Measurements from ENCODE around the gene SRP14. TPM values are rescaled to one million over a fixed set of nuclear protein-coding genes. Genes with fewer than 3 reads are reported as not detected.

SRP14 gene
- total RNA-seq, 1 experiment from 2014 or later, result 200 TPM

GRCh38 chr15:40010686-40011085, 28.3 kb downstream of the SRP14 start:
- H2BK12ac ChIP-seq (ENCODE audit: insufficient read length, low read depth, low read length), result no peak overlapping the region
- no peak overlapping the region for H3K4ac ChIP-seq (ENCODE audit: low read depth, low read length)
- no peaks in the 10 kb centered on the region for H3K79me1 ChIP-seq (ENCODE audit: insufficient read depth, low read depth, low read length, poor library complexity, severe bottlenecking)
- no peak overlapping the region for H3K27ac ChIP-seq (ENCODE audit: insufficient read length, low read depth, low read length)
- H3K18ac ChIP-seq (ENCODE audit: insufficient read length, low read depth, low read length), result no peak overlapping the region
- WGBS (ENCODE audit: extremely low coverage, insufficient read length, low lambda C conversion rate), result no CpG with 5 or more reads among the region's 4 CpGs
- no peaks in the 10 kb centered on the region for H3K23me2 ChIP-seq (ENCODE audit: insufficient read length, low read depth, low read length, poor library complexity, severe bottlenecking)
- H3K9me3 ChIP-seq (ENCODE audit: control insufficient read depth, low read depth, low read length), result peaks cover 42% of the 10 kb centered on the region
- H2BK5ac ChIP-seq (ENCODE audit: insufficient read length, low read length), result no peak overlapping the region
- H3K36me3 Mint-ChIP-seq (ENCODE audit: insufficient read depth in 1 of 3, low read depth in 3 of 3), result peaks cover 80 to 98% (median 89%) of the 10 kb centered on the region in 3 experiments
- no peak overlapping the region for H3T11ph ChIP-seq (ENCODE audit: low read length)
- H3K9ac ChIP-seq (ENCODE audit: extremely low read depth, insufficient read length, low read length), result no peak overlapping the region
- H3K14ac ChIP-seq (ENCODE audit: insufficient read depth, low read length), result no peak overlapping the region
- no peak overlapping the region for H2BK15ac ChIP-seq (ENCODE audit: low read depth, low read length)
- H4K91ac ChIP-seq (ENCODE audit: insufficient read length, low read depth, low read length), result no peak overlapping the region
- H2BK20ac ChIP-seq (ENCODE audit: low read depth, low read length, poor library complexity, severe bottlenecking), result no peak overlapping the region
- peaks cover 39 to 45% of the 10 kb centered on the region in 2 experiments for H3K9me3 Mint-ChIP-seq
- H3K27me3 ChIP-seq (ENCODE audit: insufficient read depth, low read length), result no peaks in the 10 kb centered on the region
- no peak for DNase-seq
- H4K8ac ChIP-seq (replicated peaks; ENCODE audit: insufficient read length, low read depth, low read length), result no peak overlapping the region
- H3K4me1 Mint-ChIP-seq, result no peaks in the 10 kb centered on the region
- no peaks in the 10 kb centered on the region for H3K4me1 ChIP-seq (ENCODE audit: insufficient read depth, low read length)
- H3K56ac ChIP-seq (ENCODE audit: insufficient read length, low read depth, low read length), result no peak overlapping the region
- H2AK5ac ChIP-seq (ENCODE audit: insufficient read length, low read length), result no peak overlapping the region
- H3K4me3 Mint-ChIP-seq, result no peak overlapping the region
- peaks cover 3% of the 10 kb centered on the region; the same call in 1 of the 2 replicates for H3K27me3 Mint-ChIP-seq (ENCODE audit: low read depth)
- H3K4me2 ChIP-seq (ENCODE audit: insufficient read depth, insufficient read length, low read length), result no peak overlapping the region
- H2AFZ ChIP-seq (ENCODE audit: low read length), result no peak overlapping the region
- no peaks in the 10 kb centered on the region for H4K20me1 ChIP-seq (ENCODE audit: control insufficient read depth, insufficient read depth, insufficient read length)
- no peak overlapping the region for H3K27ac Mint-ChIP-seq
- H4K5ac ChIP-seq (ENCODE audit: insufficient read length, low read depth, low read length), result no peak overlapping the region
- H2BK120ac ChIP-seq (ENCODE audit: low read depth, low read length, poor library complexity, severe bottlenecking), result no peak overlapping the region
- H3K79me2 ChIP-seq (ENCODE audit: insufficient read depth, low read length), result no peaks in the 10 kb centered on the region
- no peak for TF ChIP-seq CTCF (conservative IDR thresholded peaks at IDR 0.05)
- no peak overlapping the region for H3K23ac ChIP-seq (ENCODE audit: insufficient read length, low read depth, low read length)
